ENCODE data around the gene IFITM1.

GRCh38 chr11:285894-286220 lies 28.0 kb upstream of the IFITM1 start:
- no peak for TF ChIP-seq CTCF (IDR thresholded peaks at IDR 0.05)
- no peak for TF ChIP-seq POLR2A (IDR thresholded peaks at IDR 0.05)
